Transverse colon (tissue), 4 donors: ENCODE measurements around the gene DTD1.

Experiments used
- CTCF ChIP-seq, 5 experiments: fragments of 200-600 bp in 3 of 5; fragments of 450-650 bp in 2 of 5; sonication (generic) in 3 of 5; IDR thresholded peaks; 1 replicate in 2 of 5; 2 replicates in 3 of 5; pipeline ENCODE4 v1.5.1; 2016 to 2017; ENCODE audit warnings: antibody characterized with exemption in 5 of 5, inconsistent platforms in 3 of 5, mild to moderate bottlenecking in 2 of 5, moderate library complexity in 1 of 5
- EP300 ChIP-seq: sonication (generic); formaldehyde crosslinking; IDR thresholded peaks from one replicate; pipeline ENCODE4 v1.6.1; 2017; ENCODE audit warnings: antibody characterized with exemption, low read depth
- POLR2A ChIP-seq: fragments of 450-650 bp; IDR thresholded peaks from one replicate; pipeline ENCODE4 v1.6.1; 2016; ENCODE audit warnings: antibody characterized with exemption, mild to moderate bottlenecking, moderate library complexity
- POLR2AphosphoS5 ChIP-seq, 3 donors: sonication (generic); formaldehyde crosslinking; IDR thresholded peaks; one replicate each; pipeline ENCODE4 v1.6.1; 2016; ENCODE audit warnings: antibody characterized with exemption in 3 of 3

GRCh38 chr20:18580012-18580411 is 7.8 kb upstream of the DTD1 start:
- TF ChIP-seq CTCF (IDR thresholded peaks at IDR 0.05) (no peak), POLR2A (no peak), POLR2AphosphoS5 (IDR thresholded peaks at IDR 0.05) (no peak), EP300 (no peak)
